ENCODE measurements around the gene FBXL15. TPM values are rescaled to one million over a fixed set of nuclear protein-coding genes. Genes with fewer than 3 reads are reported as not detected.
A peak's percentile ranks its signal among the peaks of the same experiment; 100 is the strongest.

FBXL15 gene
- total and polyA plus RNA-seq, 2 of the 13 experiments (the other 11 are each of a cell fraction or from before 2014, with no cell fraction given), result 4.3 to 8.3 TPM

DNA sequence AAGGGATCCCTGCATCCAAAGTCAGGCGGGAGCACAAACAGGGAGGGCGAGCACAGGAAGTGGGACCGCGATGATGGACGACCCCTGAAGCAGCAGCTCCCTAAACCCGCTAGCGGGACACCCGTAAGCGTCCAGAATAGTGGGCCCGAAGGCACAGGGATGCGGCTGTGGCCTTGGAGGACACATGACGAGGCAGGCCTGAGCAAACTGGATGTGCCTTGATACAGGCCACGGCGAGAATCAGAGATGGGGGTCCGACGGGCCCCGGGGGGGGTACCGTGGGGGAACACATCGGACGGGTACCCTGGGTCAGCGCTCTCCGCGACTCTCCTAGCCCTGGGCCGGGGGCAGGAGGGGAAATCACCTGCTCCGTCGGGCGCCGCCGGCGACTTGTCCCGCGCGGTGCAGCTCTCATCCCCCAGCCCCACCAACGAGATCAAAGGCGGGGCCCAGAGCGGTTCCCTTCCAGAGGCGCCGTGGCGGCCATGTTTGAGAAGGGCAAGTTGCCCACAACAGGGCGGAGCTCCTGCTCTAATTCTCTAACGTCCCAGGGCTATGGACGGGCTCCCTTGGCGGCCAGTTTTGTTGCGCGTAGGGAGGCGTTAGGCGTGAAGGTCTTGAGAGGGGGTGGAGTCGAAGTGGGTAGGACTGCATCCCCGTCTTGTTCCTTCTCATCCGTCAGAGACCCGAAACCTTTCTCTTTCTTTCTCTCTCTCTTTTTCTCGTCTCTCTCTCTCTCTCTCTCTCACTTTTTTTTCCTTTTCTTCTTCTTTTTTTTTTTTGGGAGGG lies 11.7 kb downstream of the FBXL15 start, which contains the start of gene CUEDC2 (continued):
- TF ChIP-seq, protein P1, sequence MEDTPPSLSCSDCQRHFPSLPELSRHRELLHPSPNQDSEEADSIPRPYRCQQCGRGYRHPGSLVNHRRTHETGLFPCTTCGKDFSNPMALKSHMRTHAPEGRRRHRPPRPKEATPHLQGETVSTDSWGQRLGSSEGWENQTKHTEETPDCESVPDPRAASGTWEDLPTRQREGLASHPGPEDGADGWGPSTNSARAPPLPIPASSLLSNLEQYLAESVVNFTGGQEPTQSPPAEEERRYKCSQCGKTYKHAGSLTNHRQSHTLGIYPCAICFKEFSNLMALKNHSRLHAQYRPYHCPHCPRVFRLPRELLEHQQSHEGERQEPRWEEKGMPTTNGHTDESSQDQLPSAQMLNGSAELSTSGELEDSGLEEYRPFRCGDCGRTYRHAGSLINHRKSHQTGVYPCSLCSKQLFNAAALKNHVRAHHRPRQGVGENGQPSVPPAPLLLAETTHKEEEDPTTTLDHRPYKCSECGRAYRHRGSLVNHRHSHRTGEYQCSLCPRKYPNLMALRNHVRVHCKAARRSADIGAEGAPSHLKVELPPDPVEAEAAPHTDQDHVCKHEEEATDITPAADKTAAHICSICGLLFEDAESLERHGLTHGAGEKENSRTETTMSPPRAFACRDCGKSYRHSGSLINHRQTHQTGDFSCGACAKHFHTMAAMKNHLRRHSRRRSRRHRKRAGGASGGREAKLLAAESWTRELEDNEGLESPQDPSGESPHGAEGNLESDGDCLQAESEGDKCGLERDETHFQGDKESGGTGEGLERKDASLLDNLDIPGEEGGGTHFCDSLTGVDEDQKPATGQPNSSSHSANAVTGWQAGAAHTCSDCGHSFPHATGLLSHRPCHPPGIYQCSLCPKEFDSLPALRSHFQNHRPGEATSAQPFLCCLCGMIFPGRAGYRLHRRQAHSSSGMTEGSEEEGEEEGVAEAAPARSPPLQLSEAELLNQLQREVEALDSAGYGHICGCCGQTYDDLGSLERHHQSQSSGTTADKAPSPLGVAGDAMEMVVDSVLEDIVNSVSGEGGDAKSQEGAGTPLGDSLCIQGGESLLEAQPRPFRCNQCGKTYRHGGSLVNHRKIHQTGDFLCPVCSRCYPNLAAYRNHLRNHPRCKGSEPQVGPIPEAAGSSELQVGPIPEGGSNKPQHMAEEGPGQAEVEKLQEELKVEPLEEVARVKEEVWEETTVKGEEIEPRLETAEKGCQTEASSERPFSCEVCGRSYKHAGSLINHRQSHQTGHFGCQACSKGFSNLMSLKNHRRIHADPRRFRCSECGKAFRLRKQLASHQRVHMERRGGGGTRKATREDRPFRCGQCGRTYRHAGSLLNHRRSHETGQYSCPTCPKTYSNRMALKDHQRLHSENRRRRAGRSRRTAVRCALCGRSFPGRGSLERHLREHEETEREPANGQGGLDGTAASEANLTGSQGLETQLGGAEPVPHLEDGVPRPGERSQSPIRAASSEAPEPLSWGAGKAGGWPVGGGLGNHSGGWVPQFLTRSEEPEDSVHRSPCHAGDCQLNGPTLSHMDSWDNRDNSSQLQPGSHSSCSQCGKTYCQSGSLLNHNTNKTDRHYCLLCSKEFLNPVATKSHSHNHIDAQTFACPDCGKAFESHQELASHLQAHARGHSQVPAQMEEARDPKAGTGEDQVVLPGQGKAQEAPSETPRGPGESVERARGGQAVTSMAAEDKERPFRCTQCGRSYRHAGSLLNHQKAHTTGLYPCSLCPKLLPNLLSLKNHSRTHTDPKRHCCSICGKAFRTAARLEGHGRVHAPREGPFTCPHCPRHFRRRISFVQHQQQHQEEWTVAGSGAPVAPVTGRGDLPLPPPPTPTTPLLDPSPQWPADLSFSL (CRISPR knock-in tag; IDR thresholded peaks at IDR 0.05), result no peak
- TF ChIP-seq, protein P2, sequence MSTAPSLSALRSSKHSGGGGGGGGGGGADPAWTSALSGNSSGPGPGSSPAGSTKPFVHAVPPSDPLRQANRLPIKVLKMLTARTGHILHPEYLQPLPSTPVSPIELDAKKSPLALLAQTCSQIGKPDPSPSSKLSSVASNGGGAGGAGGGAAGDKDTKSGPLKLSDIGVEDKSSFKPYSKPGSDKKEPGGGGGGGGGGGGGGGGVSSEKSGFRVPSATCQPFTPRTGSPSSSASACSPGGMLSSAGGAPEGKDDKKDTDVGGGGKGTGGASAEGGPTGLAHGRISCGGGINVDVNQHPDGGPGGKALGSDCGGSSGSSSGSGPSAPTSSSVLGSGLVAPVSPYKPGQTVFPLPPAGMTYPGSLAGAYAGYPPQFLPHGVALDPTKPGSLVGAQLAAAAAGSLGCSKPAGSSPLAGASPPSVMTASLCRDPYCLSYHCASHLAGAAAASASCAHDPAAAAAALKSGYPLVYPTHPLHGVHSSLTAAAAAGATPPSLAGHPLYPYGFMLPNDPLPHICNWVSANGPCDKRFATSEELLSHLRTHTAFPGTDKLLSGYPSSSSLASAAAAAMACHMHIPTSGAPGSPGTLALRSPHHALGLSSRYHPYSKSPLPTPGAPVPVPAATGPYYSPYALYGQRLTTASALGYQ (CRISPR knock-in tag; IDR thresholded peaks at IDR 0.05), result no peak
- no peak for TF ChIP-seq ZC3H4 (CRISPR knock-in tag; IDR thresholded peaks at IDR 0.05; ENCODE audit: borderline replicate concordance)
- no peak for TF ChIP-seq KLF13 (CRISPR knock-in tag; IDR thresholded peaks at IDR 0.05)
- TF ChIP-seq ZNF256 (CRISPR knock-in tag; conservative IDR thresholded peaks at IDR 0.05), result no peak
- peak; percentile 58; the same call in 1 of the 2 replicates for TF ChIP-seq KLF11 (CRISPR knock-in tag; IDR thresholded peaks at IDR 0.05)
- TF ChIP-seq, protein P3, sequence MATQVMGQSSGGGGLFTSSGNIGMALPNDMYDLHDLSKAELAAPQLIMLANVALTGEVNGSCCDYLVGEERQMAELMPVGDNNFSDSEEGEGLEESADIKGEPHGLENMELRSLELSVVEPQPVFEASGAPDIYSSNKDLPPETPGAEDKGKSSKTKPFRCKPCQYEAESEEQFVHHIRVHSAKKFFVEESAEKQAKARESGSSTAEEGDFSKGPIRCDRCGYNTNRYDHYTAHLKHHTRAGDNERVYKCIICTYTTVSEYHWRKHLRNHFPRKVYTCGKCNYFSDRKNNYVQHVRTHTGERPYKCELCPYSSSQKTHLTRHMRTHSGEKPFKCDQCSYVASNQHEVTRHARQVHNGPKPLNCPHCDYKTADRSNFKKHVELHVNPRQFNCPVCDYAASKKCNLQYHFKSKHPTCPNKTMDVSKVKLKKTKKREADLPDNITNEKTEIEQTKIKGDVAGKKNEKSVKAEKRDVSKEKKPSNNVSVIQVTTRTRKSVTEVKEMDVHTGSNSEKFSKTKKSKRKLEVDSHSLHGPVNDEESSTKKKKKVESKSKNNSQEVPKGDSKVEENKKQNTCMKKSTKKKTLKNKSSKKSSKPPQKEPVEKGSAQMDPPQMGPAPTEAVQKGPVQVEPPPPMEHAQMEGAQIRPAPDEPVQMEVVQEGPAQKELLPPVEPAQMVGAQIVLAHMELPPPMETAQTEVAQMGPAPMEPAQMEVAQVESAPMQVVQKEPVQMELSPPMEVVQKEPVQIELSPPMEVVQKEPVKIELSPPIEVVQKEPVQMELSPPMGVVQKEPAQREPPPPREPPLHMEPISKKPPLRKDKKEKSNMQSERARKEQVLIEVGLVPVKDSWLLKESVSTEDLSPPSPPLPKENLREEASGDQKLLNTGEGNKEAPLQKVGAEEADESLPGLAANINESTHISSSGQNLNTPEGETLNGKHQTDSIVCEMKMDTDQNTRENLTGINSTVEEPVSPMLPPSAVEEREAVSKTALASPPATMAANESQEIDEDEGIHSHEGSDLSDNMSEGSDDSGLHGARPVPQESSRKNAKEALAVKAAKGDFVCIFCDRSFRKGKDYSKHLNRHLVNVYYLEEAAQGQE (IDR thresholded peaks at IDR 0.05; ENCODE audit: borderline replicate concordance in 1 of 2, low read depth in 1 of 2, low read length in 2 of 2), result no peak; a peak in 1 of 4 replicates
- peak; percentile 94 for TF ChIP-seq ZFY (CRISPR knock-in tag; IDR thresholded peaks at IDR 0.05)
- no peak; the same call in 1 of the 2 replicates for TF ChIP-seq ZNF510 (CRISPR knock-in tag; IDR thresholded peaks at IDR 0.05; ENCODE audit: low read depth)
- TF ChIP-seq KDM5B (CRISPR knock-in tag; IDR thresholded peaks at IDR 0.05; ENCODE audit: borderline replicate concordance), result peak; percentile 86
- no peak for TF ChIP-seq TSC22D2 (CRISPR knock-in tag; IDR thresholded peaks at IDR 0.05; ENCODE audit: borderline replicate concordance)
- peak; percentile 80; the same call in 1 of the 2 replicates for TF ChIP-seq ZNF782 (CRISPR knock-in tag; IDR thresholded peaks at IDR 0.05; ENCODE audit: borderline replicate concordance)
- TF ChIP-seq, protein P4, sequence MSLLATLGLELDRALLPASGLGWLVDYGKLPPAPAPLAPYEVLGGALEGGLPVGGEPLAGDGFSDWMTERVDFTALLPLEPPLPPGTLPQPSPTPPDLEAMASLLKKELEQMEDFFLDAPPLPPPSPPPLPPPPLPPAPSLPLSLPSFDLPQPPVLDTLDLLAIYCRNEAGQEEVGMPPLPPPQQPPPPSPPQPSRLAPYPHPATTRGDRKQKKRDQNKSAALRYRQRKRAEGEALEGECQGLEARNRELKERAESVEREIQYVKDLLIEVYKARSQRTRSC (CRISPR knock-in tag; IDR thresholded peaks at IDR 0.05; ENCODE audit: low read depth), result no peak
- TF ChIP-seq TBL1XR1 (IDR thresholded peaks at IDR 0.05; ENCODE audit: borderline replicate concordance, low read length, partially characterized antibody), result no peak
- TF ChIP-seq ZNF292 (CRISPR knock-in tag; IDR thresholded peaks at IDR 0.05; ENCODE audit: borderline replicate concordance, low read depth), result 0 out of 2 replicates have a peak, but pooled peaks have one; percentile 41
- no peak for TF ChIP-seq HHEX (CRISPR knock-in tag; IDR thresholded peaks at IDR 0.05)

All from HepG2 (cell line).